Inflammatory macrophage treated with lipopolysaccharide for 4 hours (primary cell): ENCODE measurements around the gene RAPGEF3.
A peak's percentile ranks its signal among the peaks of the same experiment; 100 is the strongest.

Experiments
- DNase-seq: peaks from one replicate; pipeline ENCODE4 v3.0.0-alpha.2; 2020

Gene RAPGEF3

GRCh38 chr12:47755655-47756562, 2.8 kb downstream of the RAPGEF3 start:
- DNase-seq, result peak; percentile 79

GRCh38 chr12:47754881-47755280, 3.8 kb downstream of the RAPGEF3 start:
- no peak for DNase-seq

GRCh38 chr12:47754126-47754525, 4.6 kb downstream of the RAPGEF3 start:
- DNase-seq, result no peak

- no peak for DNase-seq
Measured at GRCh38 chr12:47753021-47754001, 5.4 kb downstream of the RAPGEF3 start.

GRCh38 chr12:47752552-47752951, 6.1 kb downstream of the RAPGEF3 start:
- DNase-seq, result no peak

- no peak for DNase-seq
Measured at GRCh38 chr12:47752121-47752520, 6.6 kb downstream of the RAPGEF3 start.

- DNase-seq, result no peak
Measured at GRCh38 chr12:47751561-47751960, 7.1 kb downstream of the RAPGEF3 start.

- DNase-seq, result no peak
Measured at GRCh38 chr12:47750916-47751470, 7.7 kb downstream of the RAPGEF3 start.

GRCh38 chr12:47750229-47750798, 8.4 kb downstream of the RAPGEF3 start:
- DNase-seq, result peak; percentile 88

GRCh38 chr12:47748899-47749298, 9.8 kb downstream of the RAPGEF3 start:
- DNase-seq, result no peak

- DNase-seq, result no peak
Measured at GRCh38 chr12:47748507-47748828, 10.2 kb downstream of the RAPGEF3 start.

GRCh38 chr12:47747596-47748506, 10.8 kb downstream of the RAPGEF3 start:
- DNase-seq, result no peak

GRCh38 chr12:47747126-47747525, 11.6 kb downstream of the RAPGEF3 start:
- DNase-seq, result no peak

- DNase-seq, result no peak
Measured at GRCh38 chr12:47746523-47746922, 12.2 kb downstream of the RAPGEF3 start.

GRCh38 chr12:47746073-47746472, 12.6 kb downstream of the RAPGEF3 start:
- no peak for DNase-seq

GRCh38 chr12:47745485-47746041, 13.1 kb downstream of the RAPGEF3 start:
- DNase-seq, result no peak

GRCh38 chr12:47744778-47745436, 13.8 kb downstream of the RAPGEF3 start:
- DNase-seq, result no peak

- DNase-seq, result no peak
Measured at GRCh38 chr12:47744005-47744651, 14.6 kb downstream of the RAPGEF3 start.

- no peak for DNase-seq
Measured at GRCh38 chr12:47743311-47743860, 15.3 kb downstream of the RAPGEF3 start.

GRCh38 chr12:47742253-47742825, 16.3 kb downstream of the RAPGEF3 start:
- peak; percentile 40 for DNase-seq
